Neural cell (in vitro differentiated cells): ENCODE data around the gene CACNG8. TPM values are rescaled to one million over a fixed set of nuclear protein-coding genes. Genes with fewer than 3 reads are reported as not detected.

ENCODE experiments used
- H2AFZ ChIP-seq: fragments of 200-600, 300-800 bp; sonication (generic), shearing (Covaris generic); 2 replicates; pipeline ENCODE4 v1.6.0; 2014; ENCODE audit warnings: low read depth, mild to moderate bottlenecking, antibody characterized with exemption, low read length, moderate library complexity
- H3F3A ChIP-seq: fragments of 200-600 bp; shearing (Covaris generic); 2 replicates; pipeline ENCODE4 v1.6.1; 2016; ENCODE audit warnings: mild to moderate bottlenecking, moderate library complexity, mixed read lengths, antibody characterized with exemption, low read length; ENCODE audit not compliant: insufficient read depth, poor library complexity, severe bottlenecking
- H3K27ac ChIP-seq: fragments of 200-600, 300-800 bp; sonication (generic), shearing (Covaris generic); 2 replicates; pipeline ENCODE4 v1.5.1; 2014; ENCODE audit warnings: mild to moderate bottlenecking, low read length, moderate library complexity
- H3K27me3 ChIP-seq: fragments of 300-800, 200-600 bp; sonication (generic), shearing (Covaris generic); 2 replicates; pipeline ENCODE4 v1.6.0; 2014; ENCODE audit warnings: mild to moderate bottlenecking, low read depth, low read length, moderate library complexity; ENCODE audit not compliant: insufficient read depth
- H3K36me3 ChIP-seq: fragments of 300-800, 200-600 bp; sonication (generic), shearing (Covaris generic); 2 replicates; pipeline ENCODE4 v1.5.1; 2014; ENCODE audit warnings: mild to moderate bottlenecking, antibody characterized with exemption, low read length, moderate library complexity; ENCODE audit not compliant: insufficient read depth
- H3K4me2 ChIP-seq: fragments of 300-800, 200-600 bp; sonication (generic), shearing (Covaris generic); 2 replicates; pipeline ENCODE4 v1.6.0; 2014; ENCODE audit warnings: mild to moderate bottlenecking, low read length
- H3K4me3 ChIP-seq: fragments of 300-800, 200-600 bp; sonication (generic), shearing (Covaris generic); 2 replicates; pipeline ENCODE4 v1.5.1; 2014; ENCODE audit warnings: mild to moderate bottlenecking, low read length, moderate library complexity
- H3K79me2 ChIP-seq: fragments of 200-600 bp; shearing (Covaris generic); replicated peaks from 2 replicates; pipeline ENCODE4 v1.6.0; 2014; ENCODE audit warnings: mild to moderate bottlenecking, low read length, moderate library complexity; ENCODE audit not compliant: insufficient read depth
- H3K9ac ChIP-seq: fragments of 300-800, 200-600 bp; sonication (generic), shearing (Covaris generic); 2 replicates; pipeline ENCODE4 v1.6.1; 2016; ENCODE audit warnings: mild to moderate bottlenecking, low read length, mixed read lengths
- H3K9me2 ChIP-seq: fragments of 200-600 bp; shearing (Covaris generic); 2 replicates; pipeline ENCODE4 v1.6.1; 2016; ENCODE audit warnings: mild to moderate bottlenecking, low read length, mixed read lengths; ENCODE audit not compliant: insufficient read depth
- H3K9me3 ChIP-seq: fragments of 200-600, 300-800 bp; sonication (generic), shearing (Covaris generic); 2 replicates; pipeline ENCODE4 v1.6.1; 2016; ENCODE audit warnings: mild to moderate bottlenecking, mixed run types, low read length, moderate library complexity, mixed read lengths
- H4K20me1 ChIP-seq: fragments of 200-600 bp; shearing (Covaris generic); 2 replicates; pipeline ENCODE4 v1.6.1; 2016; ENCODE audit warnings: mild to moderate bottlenecking, mixed run types; ENCODE audit not compliant: insufficient read depth
- EP300 ChIP-seq: fragments of 450-650 bp; conservative IDR thresholded peaks from 2 replicates; pipeline ENCODE4 v1.6.1; 2014; ENCODE audit warnings: antibody characterized with exemption, mild to moderate bottlenecking, moderate library complexity; ENCODE audit not compliant: poor library complexity, severe bottlenecking
- EZH2 ChIP-seq: fragments of 200-600, 300-800 bp; shearing (Covaris generic), sonication (generic); IDR thresholded peaks from 2 replicates; pipeline ENCODE4 v1.6.1; 2014; ENCODE audit warnings: antibody characterized with exemption, low read length, borderline replicate concordance, mild to moderate bottlenecking; ENCODE audit not compliant: insufficient read depth, poor library complexity, severe bottlenecking
- MXI1 ChIP-seq: fragments of 450-650 bp; conservative IDR thresholded peaks from 2 replicates; pipeline ENCODE4 v1.6.1; 2014; ENCODE audit warnings: antibody characterized with exemption, mild to moderate bottlenecking; ENCODE audit not compliant: poor library complexity, severe bottlenecking
- POLR2AphosphoS5 ChIP-seq: IDR thresholded peaks from 2 replicates; pipeline ENCODE4 v1.6.1; 2012
- RAD21 ChIP-seq: fragments of 450-650 bp; conservative IDR thresholded peaks from 2 replicates; pipeline ENCODE4 v1.6.1; 2014; ENCODE audit warnings: antibody characterized with exemption, mild to moderate bottlenecking, moderate library complexity
- SMC3 ChIP-seq: fragments of 450-650 bp; conservative IDR thresholded peaks from 2 replicates; pipeline ENCODE4 v1.6.1; 2014; ENCODE audit warnings: antibody characterized with exemption, mild to moderate bottlenecking, moderate library complexity; ENCODE audit not compliant: poor library complexity
- TAF1 ChIP-seq: IDR thresholded peaks from 2 replicates; pipeline ENCODE4 v1.6.1; 2012; ENCODE audit warnings: low read depth
- polyA plus RNA-seq: library from polyadenylated mRNA; depleted of rRNA; stranded (reverse); fragments of >200 nt; gene quantifications from 2 replicates; pipeline ENCODE4 v1.2.3, GENCODE V29; 2014
- TF ChIP-seq, protein P1 (sequence below): fragments of 450-650 bp; IDR thresholded peaks from 2 replicates; pipeline ENCODE4 v1.5.1; 2014; ENCODE audit warnings: antibody characterized with exemption, mild to moderate bottlenecking, moderate library complexity; ENCODE audit not compliant: poor library complexity, severe bottlenecking
- TF ChIP-seq, protein P2 (sequence below): IDR thresholded peaks from 2 replicates; pipeline ENCODE4 v1.6.1; 2012; ENCODE audit warnings: borderline replicate concordance

CACNG8 gene
- polyA plus RNA-seq, 1 donor from 2014 or later, result 3.3 TPM

DNA sequence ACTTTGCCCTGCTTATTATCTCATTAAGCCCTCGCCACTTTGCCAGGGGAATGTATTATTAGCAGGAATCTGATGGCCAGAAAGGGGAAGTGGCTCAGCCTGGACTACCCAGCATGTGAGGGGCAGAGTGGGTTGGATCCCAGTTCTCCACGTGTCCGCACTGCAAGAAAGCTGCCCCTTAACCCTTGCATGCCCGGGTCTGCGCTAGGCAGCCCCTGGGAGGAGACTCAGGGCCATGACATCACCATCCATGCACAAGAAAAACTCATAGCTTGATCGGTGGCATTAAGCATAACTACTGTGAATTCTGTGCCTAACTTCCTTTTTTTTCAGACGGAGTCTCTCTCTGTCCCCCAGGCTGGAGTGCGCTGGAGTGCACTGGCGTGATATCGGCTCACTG is 8.9 kb downstream of the CACNG8 start:
- H3K9ac ChIP-seq, result no peak overlapping the region
- no peak overlapping the region for H3K4me2 ChIP-seq
- no peaks in the 10 kb centered on the region for H3K27me3 ChIP-seq
- no peaks in the 10 kb centered on the region for H3K79me2 ChIP-seq
- no peak overlapping the region for H3K4me3 ChIP-seq
- H3K27ac ChIP-seq, result no peak overlapping the region
- no peaks in the 10 kb centered on the region for H4K20me1 ChIP-seq
- no peaks in the 10 kb centered on the region for H3K9me3 ChIP-seq
- H2AFZ ChIP-seq, result no peak overlapping the region
- no peaks in the 10 kb centered on the region for H3K36me3 ChIP-seq
- no peaks in the 10 kb centered on the region for H3F3A ChIP-seq
- no peak for TF ChIP-seq SMC3
- TF ChIP-seq, protein P1, sequence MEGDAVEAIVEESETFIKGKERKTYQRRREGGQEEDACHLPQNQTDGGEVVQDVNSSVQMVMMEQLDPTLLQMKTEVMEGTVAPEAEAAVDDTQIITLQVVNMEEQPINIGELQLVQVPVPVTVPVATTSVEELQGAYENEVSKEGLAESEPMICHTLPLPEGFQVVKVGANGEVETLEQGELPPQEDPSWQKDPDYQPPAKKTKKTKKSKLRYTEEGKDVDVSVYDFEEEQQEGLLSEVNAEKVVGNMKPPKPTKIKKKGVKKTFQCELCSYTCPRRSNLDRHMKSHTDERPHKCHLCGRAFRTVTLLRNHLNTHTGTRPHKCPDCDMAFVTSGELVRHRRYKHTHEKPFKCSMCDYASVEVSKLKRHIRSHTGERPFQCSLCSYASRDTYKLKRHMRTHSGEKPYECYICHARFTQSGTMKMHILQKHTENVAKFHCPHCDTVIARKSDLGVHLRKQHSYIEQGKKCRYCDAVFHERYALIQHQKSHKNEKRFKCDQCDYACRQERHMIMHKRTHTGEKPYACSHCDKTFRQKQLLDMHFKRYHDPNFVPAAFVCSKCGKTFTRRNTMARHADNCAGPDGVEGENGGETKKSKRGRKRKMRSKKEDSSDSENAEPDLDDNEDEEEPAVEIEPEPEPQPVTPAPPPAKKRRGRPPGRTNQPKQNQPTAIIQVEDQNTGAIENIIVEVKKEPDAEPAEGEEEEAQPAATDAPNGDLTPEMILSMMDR, result no peak
- TF ChIP-seq POLR2AphosphoS5, result no peak
- no peak for TF ChIP-seq MXI1
- H3K9me2 ChIP-seq, result no peaks in the 10 kb centered on the region

DNA sequence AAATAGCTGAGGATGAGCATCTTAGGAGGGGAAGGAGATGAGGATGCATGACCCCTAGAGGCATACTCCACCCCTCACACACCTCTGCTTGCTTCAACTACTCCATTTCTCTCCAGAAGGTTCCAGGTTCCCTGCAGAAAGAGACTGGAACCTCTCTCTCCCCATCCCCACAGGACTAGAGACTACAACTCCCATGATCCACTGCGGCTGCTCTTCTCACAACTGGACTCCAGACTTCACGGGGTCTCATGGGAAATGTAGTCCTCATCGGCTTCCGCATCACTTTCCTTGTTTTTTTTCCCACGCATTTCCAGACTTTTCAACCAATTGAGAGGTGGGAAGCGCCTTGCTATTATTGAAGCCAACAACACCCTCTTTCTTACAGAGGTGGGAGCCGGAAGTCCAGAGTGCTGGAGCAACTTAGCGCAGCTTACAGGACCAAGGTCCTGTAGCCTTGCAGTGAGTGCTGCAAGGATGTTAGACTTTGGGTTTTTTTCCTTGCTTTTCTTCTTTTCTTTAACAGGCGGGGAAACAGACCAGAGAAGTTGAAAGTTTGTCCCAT is 14.8 kb downstream of the CACNG8 start:
- no peak overlapping the region for H3K9ac ChIP-seq
- no peak overlapping the region for H3K4me2 ChIP-seq
- no peaks in the 10 kb centered on the region for H3K79me2 ChIP-seq
- no peaks in the 10 kb centered on the region for H3K36me3 ChIP-seq
- H3K9me2 ChIP-seq, result no peaks in the 10 kb centered on the region
- H3F3A ChIP-seq, result no peaks in the 10 kb centered on the region
- H4K20me1 ChIP-seq, result no peaks in the 10 kb centered on the region
- no peak overlapping the region for H2AFZ ChIP-seq
- no peaks in the 10 kb centered on the region for H3K9me3 ChIP-seq
- TF ChIP-seq TAF1, result no peak
- H3K27me3 ChIP-seq, result no peaks in the 10 kb centered on the region
- H3K27ac ChIP-seq, result no peak overlapping the region
- peak overlapping the region; percentile 69 for H3K4me3 ChIP-seq

DNA sequence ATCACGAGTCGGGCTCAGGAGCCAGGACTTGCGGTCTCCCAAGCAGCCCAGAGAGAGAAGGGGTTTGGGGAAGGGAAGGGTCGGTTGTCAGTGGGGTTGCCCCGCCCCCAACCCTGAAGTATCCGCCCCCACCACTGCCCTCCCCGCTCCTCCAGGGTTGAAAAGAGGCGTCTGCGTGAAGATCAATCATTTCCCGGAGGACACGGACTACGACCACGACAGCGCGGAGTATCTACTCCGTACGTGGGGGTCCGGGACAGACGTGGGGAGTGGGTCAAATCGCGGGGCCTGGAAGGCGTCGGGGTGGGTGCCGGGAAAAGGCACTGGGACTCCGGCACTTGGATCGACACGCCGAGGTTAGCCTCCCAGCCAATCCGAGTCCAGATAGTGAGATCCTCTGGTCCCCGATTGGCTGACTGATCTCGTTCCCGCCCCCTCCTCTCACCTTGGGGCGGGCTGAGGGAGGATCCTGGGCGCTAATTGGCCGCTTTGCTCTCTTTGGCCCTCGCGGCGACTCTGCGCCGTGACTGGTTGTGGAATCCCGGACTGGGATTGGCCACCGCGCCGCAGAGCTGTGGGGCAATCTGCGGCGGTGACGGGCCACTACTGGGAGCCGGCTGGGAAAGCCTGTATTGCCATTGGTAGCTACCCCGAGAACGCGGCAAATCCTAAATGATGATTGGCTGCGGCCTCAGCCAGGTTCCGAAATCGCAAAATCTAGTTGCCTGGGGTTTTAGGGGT is 15.4 kb downstream of the CACNG8 start:
- Histone ChIP-seq H3K36me3 (no peaks in the 10 kb centered on the region), H3K9me3 (no peaks in the 10 kb centered on the region), H4K20me1 (no peaks in the 10 kb centered on the region), H3K27ac (no peak overlapping the region), H3K9me2 (no peaks in the 10 kb centered on the region), H3F3A (no peaks in the 10 kb centered on the region), H3K79me2 (no peaks in the 10 kb centered on the region), H3K9ac (no peak overlapping the region), H3K4me3 (peak overlapping the region; percentile 69), H3K27me3 (no peaks in the 10 kb centered on the region), H3K4me2 (no peak overlapping the region), H2AFZ (no peak overlapping the region)
- TF ChIP-seq SMC3, result no peak
- TF ChIP-seq MXI1, result no peak
- TF ChIP-seq EZH2, result no peak
- no peak for TF ChIP-seq POLR2AphosphoS5
- TF ChIP-seq TAF1, result no peak
- no peak for TF ChIP-seq EP300
- TF ChIP-seq, protein P2, sequence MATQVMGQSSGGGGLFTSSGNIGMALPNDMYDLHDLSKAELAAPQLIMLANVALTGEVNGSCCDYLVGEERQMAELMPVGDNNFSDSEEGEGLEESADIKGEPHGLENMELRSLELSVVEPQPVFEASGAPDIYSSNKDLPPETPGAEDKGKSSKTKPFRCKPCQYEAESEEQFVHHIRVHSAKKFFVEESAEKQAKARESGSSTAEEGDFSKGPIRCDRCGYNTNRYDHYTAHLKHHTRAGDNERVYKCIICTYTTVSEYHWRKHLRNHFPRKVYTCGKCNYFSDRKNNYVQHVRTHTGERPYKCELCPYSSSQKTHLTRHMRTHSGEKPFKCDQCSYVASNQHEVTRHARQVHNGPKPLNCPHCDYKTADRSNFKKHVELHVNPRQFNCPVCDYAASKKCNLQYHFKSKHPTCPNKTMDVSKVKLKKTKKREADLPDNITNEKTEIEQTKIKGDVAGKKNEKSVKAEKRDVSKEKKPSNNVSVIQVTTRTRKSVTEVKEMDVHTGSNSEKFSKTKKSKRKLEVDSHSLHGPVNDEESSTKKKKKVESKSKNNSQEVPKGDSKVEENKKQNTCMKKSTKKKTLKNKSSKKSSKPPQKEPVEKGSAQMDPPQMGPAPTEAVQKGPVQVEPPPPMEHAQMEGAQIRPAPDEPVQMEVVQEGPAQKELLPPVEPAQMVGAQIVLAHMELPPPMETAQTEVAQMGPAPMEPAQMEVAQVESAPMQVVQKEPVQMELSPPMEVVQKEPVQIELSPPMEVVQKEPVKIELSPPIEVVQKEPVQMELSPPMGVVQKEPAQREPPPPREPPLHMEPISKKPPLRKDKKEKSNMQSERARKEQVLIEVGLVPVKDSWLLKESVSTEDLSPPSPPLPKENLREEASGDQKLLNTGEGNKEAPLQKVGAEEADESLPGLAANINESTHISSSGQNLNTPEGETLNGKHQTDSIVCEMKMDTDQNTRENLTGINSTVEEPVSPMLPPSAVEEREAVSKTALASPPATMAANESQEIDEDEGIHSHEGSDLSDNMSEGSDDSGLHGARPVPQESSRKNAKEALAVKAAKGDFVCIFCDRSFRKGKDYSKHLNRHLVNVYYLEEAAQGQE, result no peak
- TF ChIP-seq, protein P1, result no peak
- no peak for TF ChIP-seq RAD21
